ENCODE results near the gene LGMN.

Gene LGMN

GRCh38 chr14:92759679-92760523 is 11.5 kb upstream of the LGMN start:
- Histone ChIP-seq H3K9me3 (ENCODE audit: insufficient read depth, low read depth, low read length) (no peaks in the 10 kb centered on the region), H4K12ac (ENCODE audit: low read depth, low read length) (no peak overlapping the region), H3K4me1 (ENCODE audit: control insufficient read depth in 1 of 2, insufficient read depth in 2 of 2, low read length in 2 of 2) (peaks cover 0 to 3% of the 10 kb centered on the region in 2 experiments), H2BK12ac (ENCODE audit: low read length) (no peak overlapping the region), H2AFZ (ENCODE audit: insufficient read depth, low read length, poor library complexity) (no peak overlapping the region), H2BK120ac (ENCODE audit: insufficient read depth, low read length, poor library complexity) (no peak overlapping the region), H3K23ac (ENCODE audit: low read length) (no peak overlapping the region), H2BK5ac (ENCODE audit: low read depth, low read length, poor library complexity) (no peak overlapping the region), H3K4me3 (ENCODE audit: low read depth, low read length) (no peak overlapping the region), H3K79me1 (ENCODE audit: low read length) (no peaks in the 10 kb centered on the region), H2AK5ac (ENCODE audit: low read length) (no peak overlapping the region), H3K18ac (ENCODE audit: low read length) (no peak overlapping the region), H3K9ac (ENCODE audit: low read length) (no peak overlapping the region), H4K8ac (ENCODE audit: low read depth, low read length) (no peak overlapping the region), H3K4ac (ENCODE audit: low read depth, low read length) (no peak overlapping the region), H3K4me2 (ENCODE audit: low read length) (no peak overlapping the region), H3K36me3 (ENCODE audit: control insufficient read depth in 1 of 2, insufficient read depth in 2 of 2, low read length in 2 of 2) (no peaks in the 10 kb centered on the region), H3K79me2 (ENCODE audit: control insufficient read depth, insufficient read depth, low read length, poor library complexity) (no peaks in the 10 kb centered on the region), H4K91ac (ENCODE audit: low read depth, low read length) (peak overlapping the region; percentile 33), H3K27ac (ENCODE audit: low read depth, low read length) (no peak overlapping the region), H3K27me3 (ENCODE audit: insufficient read depth, low read length) (no peaks in the 10 kb centered on the region), H3K14ac (ENCODE audit: low read length) (no peak overlapping the region)
- no peak for DNase-seq
- WGBS (ENCODE audit: extremely low coverage, insufficient coverage, insufficient read length) = 100% methylated on average over 2 of the region's 12 CpGs

- no peak overlapping the region for H3K14ac ChIP-seq (ENCODE audit: low read length)
- H3K79me2 ChIP-seq (ENCODE audit: control insufficient read depth, insufficient read depth, low read length, poor library complexity) = no peaks in the 10 kb centered on the region
- H4K8ac ChIP-seq (ENCODE audit: low read depth, low read length) = no peak overlapping the region
- peak in 1 of 2 donors; percentile 13 for DNase-seq
- no peak overlapping the region for H3K18ac ChIP-seq (ENCODE audit: low read length)
- H3K4me1 ChIP-seq (ENCODE audit: control insufficient read depth in 1 of 2, insufficient read depth in 2 of 2, low read length in 2 of 2) = peaks cover 0 to 3% of the 10 kb centered on the region in 2 experiments
- H3K79me1 ChIP-seq (ENCODE audit: low read length) = no peaks in the 10 kb centered on the region
- H3K9ac ChIP-seq (ENCODE audit: low read length) = no peak overlapping the region
- no peak overlapping the region for H3K4ac ChIP-seq (ENCODE audit: low read depth, low read length)
- H2BK12ac ChIP-seq (ENCODE audit: low read length) = no peak overlapping the region
- H2BK5ac ChIP-seq (ENCODE audit: low read depth, low read length, poor library complexity) = no peak overlapping the region
- H3K9me3 ChIP-seq (ENCODE audit: insufficient read depth, low read depth, low read length) = no peaks in the 10 kb centered on the region
- H4K12ac ChIP-seq (ENCODE audit: low read depth, low read length) = no peak overlapping the region
- no CpG with 5 or more reads among the region's 4 CpGs for WGBS (ENCODE audit: extremely low coverage, insufficient coverage, insufficient read length)
- no peak overlapping the region for H2AK5ac ChIP-seq (ENCODE audit: low read length)
- no peak overlapping the region for H2BK120ac ChIP-seq (ENCODE audit: insufficient read depth, low read length, poor library complexity)
- no peak overlapping the region for H4K91ac ChIP-seq (ENCODE audit: low read depth, low read length)
- no peak overlapping the region for H3K23ac ChIP-seq (ENCODE audit: low read length)
- H3K27me3 ChIP-seq (ENCODE audit: insufficient read depth, low read length) = no peaks in the 10 kb centered on the region
- no peak overlapping the region for H3K27ac ChIP-seq (ENCODE audit: low read depth, low read length)
- H3K4me3 ChIP-seq (ENCODE audit: low read depth, low read length) = no peak overlapping the region
- no peaks in the 10 kb centered on the region for H3K36me3 ChIP-seq (ENCODE audit: control insufficient read depth in 1 of 2, insufficient read depth in 2 of 2, low read length in 2 of 2)
- H2AFZ ChIP-seq (ENCODE audit: insufficient read depth, low read length, poor library complexity) = no peak overlapping the region
- H3K4me2 ChIP-seq (ENCODE audit: low read length) = no peak overlapping the region
Measured at GRCh38 chr14:92759300-92759678, 10.9 kb upstream of the LGMN start.

- Histone ChIP-seq H3K79me2 (ENCODE audit: control insufficient read depth, insufficient read depth, low read length, poor library complexity) (no peaks in the 10 kb centered on the region), H2AK5ac (ENCODE audit: low read length) (no peak overlapping the region), H3K9me3 (ENCODE audit: insufficient read depth, low read depth, low read length) (no peaks in the 10 kb centered on the region), H3K79me1 (ENCODE audit: low read length) (no peaks in the 10 kb centered on the region), H3K36me3 (ENCODE audit: control insufficient read depth in 1 of 2, insufficient read depth in 2 of 2, low read length in 2 of 2) (no peaks in the 10 kb centered on the region), H3K4me2 (ENCODE audit: low read length) (no peak overlapping the region), H2BK12ac (ENCODE audit: low read length) (no peak overlapping the region), H3K23ac (ENCODE audit: low read length) (no peak overlapping the region), H4K8ac (ENCODE audit: low read depth, low read length) (no peak overlapping the region), H4K91ac (ENCODE audit: low read depth, low read length) (no peak overlapping the region), H3K27me3 (ENCODE audit: insufficient read depth, low read length) (no peaks in the 10 kb centered on the region), H4K12ac (ENCODE audit: low read depth, low read length) (no peak overlapping the region), H3K4me1 (ENCODE audit: control insufficient read depth in 1 of 2, insufficient read depth in 2 of 2, low read length in 2 of 2) (peaks cover 0 to 6% of the 10 kb centered on the region in 2 experiments), H2BK120ac (ENCODE audit: insufficient read depth, low read length, poor library complexity) (no peak overlapping the region), H3K9ac (ENCODE audit: low read length) (no peak overlapping the region), H2BK5ac (ENCODE audit: low read depth, low read length, poor library complexity) (no peak overlapping the region), H3K27ac (ENCODE audit: low read depth, low read length) (no peak overlapping the region), H3K14ac (ENCODE audit: low read length) (no peak overlapping the region), H2AFZ (ENCODE audit: insufficient read depth, low read length, poor library complexity) (no peak overlapping the region), H3K4me3 (ENCODE audit: low read depth, low read length) (no peak overlapping the region), H3K18ac (ENCODE audit: low read length) (no peak overlapping the region), H3K4ac (ENCODE audit: low read depth, low read length) (no peak overlapping the region)
- no peak for DNase-seq
- WGBS (ENCODE audit: extremely low coverage, insufficient coverage, insufficient read length) = no CpG with 5 or more reads among the region's 4 CpGs
Measured at GRCh38 chr14:92756446-92756845, 8.0 kb upstream of the LGMN start.

- Histone ChIP-seq H3K4me2 (ENCODE audit: low read length) (no peak overlapping the region), H4K91ac (ENCODE audit: low read depth, low read length) (no peak overlapping the region), H2AFZ (ENCODE audit: insufficient read depth, low read length, poor library complexity) (no peak overlapping the region), H3K14ac (ENCODE audit: low read length) (no peak overlapping the region), H2BK120ac (ENCODE audit: insufficient read depth, low read length, poor library complexity) (no peak overlapping the region), H3K4me3 (ENCODE audit: low read depth, low read length) (no peak overlapping the region), H4K12ac (ENCODE audit: low read depth, low read length) (no peak overlapping the region), H3K36me3 (ENCODE audit: control insufficient read depth in 1 of 2, insufficient read depth in 2 of 2, low read length in 2 of 2) (no peaks in the 10 kb centered on the region), H3K9ac (ENCODE audit: low read length) (no peak overlapping the region), H2BK5ac (ENCODE audit: low read depth, low read length, poor library complexity) (no peak overlapping the region), H3K4ac (ENCODE audit: low read depth, low read length) (no peak overlapping the region), H4K8ac (ENCODE audit: low read depth, low read length) (no peak overlapping the region), H3K4me1 (ENCODE audit: control insufficient read depth in 1 of 2, insufficient read depth in 2 of 2, low read length in 2 of 2) (peaks cover 0 to 6% of the 10 kb centered on the region in 2 experiments), H3K27ac (ENCODE audit: low read depth, low read length) (no peak overlapping the region), H2BK12ac (ENCODE audit: low read length) (no peak overlapping the region), H3K79me2 (ENCODE audit: control insufficient read depth, insufficient read depth, low read length, poor library complexity) (no peaks in the 10 kb centered on the region), H3K18ac (ENCODE audit: low read length) (no peak overlapping the region), H2AK5ac (ENCODE audit: low read length) (no peak overlapping the region), H3K23ac (ENCODE audit: low read length) (no peak overlapping the region), H3K27me3 (ENCODE audit: insufficient read depth, low read length) (no peaks in the 10 kb centered on the region), H3K9me3 (ENCODE audit: insufficient read depth, low read depth, low read length) (no peaks in the 10 kb centered on the region), H3K79me1 (ENCODE audit: low read length) (no peaks in the 10 kb centered on the region)
- no peak for DNase-seq
- no CpG with 5 or more reads among the region's 3 CpGs for WGBS (ENCODE audit: extremely low coverage, insufficient coverage, insufficient read length)
Measured at GRCh38 chr14:92755495-92755894, 7.1 kb upstream of the LGMN start.
